ENCODE data around the gene FGF12. TPM values are rescaled to one million over a fixed set of nuclear protein-coding genes. Genes with fewer than 3 reads are reported as not detected.

FGF12 gene
- polyA plus RNA-seq, 1 experiment: not detected

GRCh38 chr3:192575879-192576506 lies 151.3 kb downstream of the FGF12 start:
- H3K9me3 ChIP-seq (ENCODE audit: control insufficient read depth, insufficient read depth, low read length): no peaks in the 10 kb centered on the region
- CTCF ChIA-PET: no interaction called here
- TF ChIP-seq, protein P1, sequence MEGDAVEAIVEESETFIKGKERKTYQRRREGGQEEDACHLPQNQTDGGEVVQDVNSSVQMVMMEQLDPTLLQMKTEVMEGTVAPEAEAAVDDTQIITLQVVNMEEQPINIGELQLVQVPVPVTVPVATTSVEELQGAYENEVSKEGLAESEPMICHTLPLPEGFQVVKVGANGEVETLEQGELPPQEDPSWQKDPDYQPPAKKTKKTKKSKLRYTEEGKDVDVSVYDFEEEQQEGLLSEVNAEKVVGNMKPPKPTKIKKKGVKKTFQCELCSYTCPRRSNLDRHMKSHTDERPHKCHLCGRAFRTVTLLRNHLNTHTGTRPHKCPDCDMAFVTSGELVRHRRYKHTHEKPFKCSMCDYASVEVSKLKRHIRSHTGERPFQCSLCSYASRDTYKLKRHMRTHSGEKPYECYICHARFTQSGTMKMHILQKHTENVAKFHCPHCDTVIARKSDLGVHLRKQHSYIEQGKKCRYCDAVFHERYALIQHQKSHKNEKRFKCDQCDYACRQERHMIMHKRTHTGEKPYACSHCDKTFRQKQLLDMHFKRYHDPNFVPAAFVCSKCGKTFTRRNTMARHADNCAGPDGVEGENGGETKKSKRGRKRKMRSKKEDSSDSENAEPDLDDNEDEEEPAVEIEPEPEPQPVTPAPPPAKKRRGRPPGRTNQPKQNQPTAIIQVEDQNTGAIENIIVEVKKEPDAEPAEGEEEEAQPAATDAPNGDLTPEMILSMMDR (IDR thresholded peaks at IDR 0.05; ENCODE audit: low read depth, low read length): no peak
- H3K27ac ChIP-seq (ENCODE audit: low read depth, low read length): no peak overlapping the region
- H3K27me3 ChIP-seq (ENCODE audit: control insufficient read depth, insufficient read depth, low read length): peaks cover 3% of the 10 kb centered on the region
- no peak overlapping the region for H3K4me3 ChIP-seq (ENCODE audit: low read depth, low read length)
- POLR2A ChIA-PET: no interaction called here
- DNase-seq (ENCODE audit: low read depth, low spot score): no peak

- Histone ChIP-seq H3K27ac (ENCODE audit: low read depth, low read length) (no peak overlapping the region), H3K27me3 (ENCODE audit: control insufficient read depth, insufficient read depth, low read length) (peaks cover 3% of the 10 kb centered on the region), H3K4me3 (ENCODE audit: low read depth, low read length) (no peak overlapping the region), H3K9me3 (ENCODE audit: control insufficient read depth, insufficient read depth, low read length) (no peaks in the 10 kb centered on the region)
- ChIA-PET CTCF (no interaction called here), POLR2A (no interaction called here)
- no peak for DNase-seq (ENCODE audit: low read depth, low spot score)
- TF ChIP-seq, protein P1 (IDR thresholded peaks at IDR 0.05; ENCODE audit: low read depth, low read length): no peak
These were observed 154.1 kb downstream of the FGF12 start for GRCh38 chr3:192573240-192573639.

GRCh38 chr3:192570821-192571791 lies 156.2 kb downstream of the FGF12 start:
- POLR2A ChIA-PET: no interaction called here

DNA sequence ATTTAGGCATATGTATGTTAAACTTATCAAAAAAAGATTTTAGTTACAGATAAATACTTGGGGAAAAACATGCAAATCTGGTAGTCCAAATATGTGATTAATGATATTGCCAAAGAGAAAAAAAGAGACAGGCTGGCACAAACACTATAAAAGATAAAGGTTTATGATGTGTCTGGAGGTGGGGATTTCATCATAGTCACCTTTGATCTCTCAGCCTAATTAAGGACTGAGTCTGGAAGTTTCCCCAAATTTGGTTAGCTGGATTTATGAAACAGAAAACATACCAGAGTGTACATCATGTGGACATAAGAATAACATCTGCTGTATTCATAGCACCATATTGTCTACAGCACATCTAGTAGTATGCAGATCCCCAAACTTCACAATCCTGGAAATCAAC lies 157.0 kb downstream of the FGF12 start:
- no peak overlapping the region for H3K27ac ChIP-seq (ENCODE audit: low read depth, low read length)
- DNase-seq (ENCODE audit: low read depth, low spot score): no peak
- no peak overlapping the region for H3K4me3 ChIP-seq (ENCODE audit: low read depth, low read length)
- peaks cover 3% of the 10 kb centered on the region for H3K27me3 ChIP-seq (ENCODE audit: control insufficient read depth, insufficient read depth, low read length)
- H3K9me3 ChIP-seq (ENCODE audit: control insufficient read depth, insufficient read depth, low read length): no peaks in the 10 kb centered on the region
- POLR2A ChIA-PET: no interaction called here
- CTCF ChIA-PET: interaction anchor here (0.6 to 1.3 kb wide), 3 partner anchors 243 to 1745 kb away, joined by 3 to 4 read pairs (median 3); no protein-coding TSS in a partner anchor
- TF ChIP-seq, protein P1 (IDR thresholded peaks at IDR 0.05; ENCODE audit: low read depth, low read length): no peak

More at GRCh38 chr3:192570821-192571791, 156.2 kb downstream of the FGF12 start:
- TF ChIP-seq, protein P1 (IDR thresholded peaks at IDR 0.05; ENCODE audit: low read depth, low read length): no peak
- H3K27ac ChIP-seq (ENCODE audit: low read depth, low read length): no peak overlapping the region
- peak overlapping the region; percentile 28 for H3K4me3 ChIP-seq (ENCODE audit: low read depth, low read length)
- DNase-seq (ENCODE audit: low read depth, low spot score): peak; percentile 6
- no peaks in the 10 kb centered on the region for H3K9me3 ChIP-seq (ENCODE audit: control insufficient read depth, insufficient read depth, low read length)
- peaks cover 3% of the 10 kb centered on the region for H3K27me3 ChIP-seq (ENCODE audit: control insufficient read depth, insufficient read depth, low read length)
- CTCF ChIA-PET: interaction anchor here (0.6 to 1.3 kb wide), 5 partner anchors 232 to 1744 kb away, joined by 3 to 4 read pairs (median 3); no protein-coding TSS in a partner anchor
